Left hindlimb (tissue), 1 donor: Measurements from ENCODE around the gene QKI.
"Not testable (repeated sequence)": the region's sequence is repeated elsewhere in the genome, so short reads cannot be mapped to it uniquely, and the experiment has no call there.

ENCODE experiments used
- DNase-seq: peaks from one replicate; pipeline ENCODE4 v3.0.0-alpha.2; 2018

Gene QKI

GRCh38 chr6:163586888-163587287, 172.4 kb downstream of the QKI start:
- no peak for DNase-seq

GRCh38 chr6:163588220-163588919, 173.9 kb downstream of the QKI start:
- DNase-seq: no peak

- DNase-seq: no peak
Measured at GRCh38 chr6:163589387-163589786, 174.9 kb downstream of the QKI start.

- not testable (repeated sequence) for DNase-seq
Measured at GRCh38 chr6:163590132-163590531, 175.6 kb downstream of the QKI start.

- DNase-seq: no peak
Measured at GRCh38 chr6:163592872-163593271, 178.4 kb downstream of the QKI start.

- DNase-seq: no peak
Measured at GRCh38 chr6:163596174-163596573, 181.7 kb downstream of the QKI start.

GRCh38 chr6:163599136-163599535, 184.6 kb downstream of the QKI start:
- DNase-seq: no peak

GRCh38 chr6:163599684-163600083, 185.2 kb downstream of the QKI start:
- no peak for DNase-seq

GRCh38 chr6:163600331-163600730, 185.8 kb downstream of the QKI start:
- DNase-seq: no peak

- no peak for DNase-seq
Measured at GRCh38 chr6:163600781-163601180, 186.3 kb downstream of the QKI start.

GRCh38 chr6:163602851-163603250, 188.3 kb downstream of the QKI start:
- no peak for DNase-seq

- DNase-seq: no peak
Measured at GRCh38 chr6:163603395-163603794, 188.9 kb downstream of the QKI start.

- DNase-seq: no peak
Measured at GRCh38 chr6:163605385-163606097, 191.0 kb downstream of the QKI start.

- DNase-seq: no peak
Measured at GRCh38 chr6:163607792-163608191, 193.3 kb downstream of the QKI start.

- no peak for DNase-seq
Measured at GRCh38 chr6:163608204-163608644, 193.7 kb downstream of the QKI start.

GRCh38 chr6:163612200-163612599, 197.7 kb downstream of the QKI start:
- no peak for DNase-seq

GRCh38 chr6:163613025-163613424, 198.5 kb downstream of the QKI start:
- no peak for DNase-seq

GRCh38 chr6:163613668-163614067, 199.2 kb downstream of the QKI start:
- no peak for DNase-seq

GRCh38 chr6:163616452-163616851, 201.9 kb downstream of the QKI start:
- DNase-seq: no peak

- no peak for DNase-seq
Measured at GRCh38 chr6:163617549-163617948, 203.0 kb downstream of the QKI start.

GRCh38 chr6:163620101-163620500, 205.6 kb downstream of the QKI start:
- no peak for DNase-seq

- DNase-seq: no peak
Measured at GRCh38 chr6:163620670-163621330, 206.3 kb downstream of the QKI start.

GRCh38 chr6:163625265-163625664, 210.7 kb downstream of the QKI start:
- no peak for DNase-seq
